Keratinocyte (primary cell): ENCODE data around the gene FAM25C.
"Not testable (repeated sequence)": the region's sequence is repeated elsewhere in the genome, so short reads cannot be mapped to it uniquely, and the experiment has no call there.

Experiments
- CTCF ChIP-seq, 3 experiments: IDR thresholded peaks in 1 of 3; conservative IDR thresholded peaks in 1 of 3; optimal IDR thresholded peaks in 1 of 3; 2 replicates in 2 of 3; 3 replicates in 1 of 3; pipeline versions ENCODE3 to v1.5.1; 2011; ENCODE audit warnings: low read length in 3 of 3, mild to moderate bottlenecking in 3 of 3, moderate library complexity in 2 of 3, control low read depth in 1 of 3, inconsistent platforms in 1 of 3; ENCODE audit not compliant: insufficient read depth in 2 of 3; ENCODE audit errors: extremely low read depth in 1 of 3
- EZH2 ChIP-seq: IDR thresholded peaks from one replicate; pipeline ENCODE4 v1.6.1; 2012; ENCODE audit warnings: inconsistent platforms, mild to moderate bottlenecking, low read length, moderate library complexity

- TF ChIP-seq EZH2; CTCF (optimal IDR thresholded peaks at IDR 0.05 in 1 of 3, IDR thresholded peaks at IDR 0.05 in 1 of 3, conservative IDR thresholded peaks at IDR 0.05 in 1 of 3; ENCODE audit: extremely low read depth in 1 of 3, insufficient read depth in 2 of 3, low read length in 3 of 3): not testable (repeated sequence)
These were observed 45.0 kb upstream of the FAM25C start for GRCh38 chr10:48044557-48044956.
